ENCODE measurements around the gene CHMP4B. TPM values are rescaled to one million over a fixed set of nuclear protein-coding genes. Genes with fewer than 3 reads are reported as not detected.

Gene CHMP4B
- total and polyA plus RNA-seq, 7 donors, result 72.5 to 267 (median 151) TPM

GRCh38 chr20:33882481-33882880, 71.3 kb downstream of the CHMP4B start:
- intact Hi-C loops (cut with DNase I), result no loop called here
- Histone ChIP-seq H3K27me3 (ENCODE audit: insufficient read depth in 3 of 3, low read length in 2 of 3) (no peaks in the 10 kb centered on the region), H3K4me1 (no peaks in the 10 kb centered on the region), H3K9me3 (peaks cover 11% of the 10 kb centered on the region), H3K36me3 (ENCODE audit: insufficient read depth in 1 of 2, low read depth in 1 of 2) (no peaks in the 10 kb centered on the region), H3K27ac (no peak overlapping the region), H3K4me3 (no peak overlapping the region)
- 60 to 75% (median 68%) methylated on average over 10 of the region's 10 CpGs for WGBS, 3 donors
- ATAC-seq (no peak), DNase-seq (no peak)
- no peak for TF ChIP-seq CTCF (IDR thresholded peaks at IDR 0.05)

GRCh38 chr20:33883164-33883563, 72.0 kb downstream of the CHMP4B start:
- ATAC-seq, result no peak
- H3K4me1 ChIP-seq, result no peaks in the 10 kb centered on the region
- WGBS, 3 donors, result 78 to 83% (median 80%) methylated on average over 6 of the region's 6 CpGs

GRCh38 chr20:33884633-33885032, 73.5 kb downstream of the CHMP4B start:
- no peaks in the 10 kb centered on the region for H3K36me3 ChIP-seq (ENCODE audit: insufficient read depth in 1 of 2, low read depth in 1 of 2)
- no peaks in the 10 kb centered on the region for H3K4me1 ChIP-seq
- H3K27ac ChIP-seq, result no peak overlapping the region
- H3K4me3 ChIP-seq, result no peak overlapping the region
- peaks cover 4% of the 10 kb centered on the region for H3K9me3 ChIP-seq
- TF ChIP-seq CTCF (IDR thresholded peaks at IDR 0.05), result no peak
- DNase-seq (no peak), ATAC-seq (no peak)
- H3K27me3 ChIP-seq (ENCODE audit: insufficient read depth in 3 of 3, low read length in 2 of 3), result no peaks in the 10 kb centered on the region
- intact Hi-C loops (cut with DNase I), result no loop called here
- 84 to 91% (median 88%) methylated on average over 2 of the region's 2 CpGs for WGBS, 3 donors

More at GRCh38 chr20:33883164-33883563, 72.0 kb downstream of the CHMP4B start:
- H3K4me3 ChIP-seq, result no peak overlapping the region
- TF ChIP-seq CTCF (IDR thresholded peaks at IDR 0.05), result no peak
- peaks cover 11% of the 10 kb centered on the region for H3K9me3 ChIP-seq
- DNase-seq, result no peak
- H3K27me3 ChIP-seq (ENCODE audit: insufficient read depth in 3 of 3, low read length in 2 of 3), result no peaks in the 10 kb centered on the region
- H3K36me3 ChIP-seq (ENCODE audit: insufficient read depth in 1 of 2, low read depth in 1 of 2), result no peaks in the 10 kb centered on the region
- no peak overlapping the region for H3K27ac ChIP-seq
- intact Hi-C loops (cut with DNase I), result no loop called here

GRCh38 chr20:33889312-33889711, 78.2 kb downstream of the CHMP4B start:
- no peak overlapping the region for H3K27ac ChIP-seq
- TF ChIP-seq CTCF (IDR thresholded peaks at IDR 0.05), result no peak
- no peaks in the 10 kb centered on the region for H3K36me3 ChIP-seq (ENCODE audit: insufficient read depth in 1 of 2, low read depth in 1 of 2)
- no peaks in the 10 kb centered on the region for H3K4me1 ChIP-seq
- H3K27me3 ChIP-seq (ENCODE audit: insufficient read depth in 3 of 3, low read length in 2 of 3), result no peaks in the 10 kb centered on the region
- intact Hi-C loops (cut with DNase I), result no loop called here
- no peak overlapping the region for H3K4me3 ChIP-seq
- H3K9me3 ChIP-seq, result no peaks in the 10 kb centered on the region
- no peak for DNase-seq
- ATAC-seq, result no peak

GRCh38 chr20:33890557-33890956, 79.4 kb downstream of the CHMP4B start:
- no peak for TF ChIP-seq CTCF (IDR thresholded peaks at IDR 0.05)
- Histone ChIP-seq H3K27me3 (ENCODE audit: insufficient read depth in 3 of 3, low read length in 2 of 3) (no peaks in the 10 kb centered on the region), H3K36me3 (ENCODE audit: insufficient read depth in 1 of 2, low read depth in 1 of 2) (no peaks in the 10 kb centered on the region), H3K27ac (no peak overlapping the region), H3K4me3 (no peak overlapping the region), H3K4me1 (no peaks in the 10 kb centered on the region), H3K9me3 (no peaks in the 10 kb centered on the region)
- intact Hi-C loops (cut with DNase I), result no loop called here
- ATAC-seq, result no peak
- no peak for DNase-seq
- 92 to 94% (median 92%) methylated on average over 1 of the region's 1 CpG for WGBS, 3 donors

Measured in psoas muscle (tissue), 8 donors.